Measurements from ENCODE around the gene PIP5K1C.

Gene PIP5K1C

GRCh38 chr19:3698386-3698950, 1.8 kb downstream of the PIP5K1C start:
- no peak for TF ChIP-seq CTCF (IDR thresholded peaks at IDR 0.05; ENCODE audit: control insufficient read depth, extremely low read depth, insufficient read depth)
- no peak for DNase-seq (ENCODE audit: low read depth)
- H3K4me3 ChIP-seq (ENCODE audit: low read depth, low read length) = no peak overlapping the region; the same call in 1 of the 2 replicates

- no peak for TF ChIP-seq CTCF (IDR thresholded peaks at IDR 0.05; ENCODE audit: control insufficient read depth, extremely low read depth, insufficient read depth)
- no peak overlapping the region for H3K4me3 ChIP-seq (ENCODE audit: low read depth, low read length)
- DNase-seq (ENCODE audit: low read depth) = no peak
Observed at GRCh38 chr19:3697671-3698385, 2.4 kb downstream of the PIP5K1C start.

GRCh38 chr19:3697094-3697493, 3.2 kb downstream of the PIP5K1C start:
- DNase-seq (ENCODE audit: low read depth) = no peak
- H3K4me3 ChIP-seq (ENCODE audit: low read depth, low read length) = no peak overlapping the region
- TF ChIP-seq CTCF (IDR thresholded peaks at IDR 0.05; ENCODE audit: control insufficient read depth, extremely low read depth, insufficient read depth) = no peak

GRCh38 chr19:3696660-3696995, 3.6 kb downstream of the PIP5K1C start:
- H3K4me3 ChIP-seq (ENCODE audit: low read depth, low read length) = no peak overlapping the region
- TF ChIP-seq CTCF (IDR thresholded peaks at IDR 0.05; ENCODE audit: control insufficient read depth, extremely low read depth, insufficient read depth) = no peak
- DNase-seq (ENCODE audit: low read depth) = no peak

GRCh38 chr19:3695986-3696659, 4.1 kb downstream of the PIP5K1C start:
- no peak overlapping the region for H3K4me3 ChIP-seq (ENCODE audit: low read depth, low read length)
- DNase-seq (ENCODE audit: low read depth) = no peak
- no peak for TF ChIP-seq CTCF (IDR thresholded peaks at IDR 0.05; ENCODE audit: control insufficient read depth, extremely low read depth, insufficient read depth)

GRCh38 chr19:3695124-3695733, 5.0 kb downstream of the PIP5K1C start:
- no peak for TF ChIP-seq CTCF (IDR thresholded peaks at IDR 0.05; ENCODE audit: control insufficient read depth, extremely low read depth, insufficient read depth)
- DNase-seq (ENCODE audit: low read depth) = no peak
- no peak overlapping the region for H3K4me3 ChIP-seq (ENCODE audit: low read depth, low read length)

Data from LNCaP clone FGC (cell line).